ENCODE results near the gene PTPRN2. TPM values are rescaled to one million over a fixed set of nuclear protein-coding genes. Genes with fewer than 3 reads are reported as not detected.
"Not testable (repeated sequence)": the region's sequence is repeated elsewhere in the genome, so short reads cannot be mapped to it uniquely, and the experiment has no call there.

PTPRN2 gene
- total RNA-seq, 1 donor, result 0.09 TPM

DNA sequence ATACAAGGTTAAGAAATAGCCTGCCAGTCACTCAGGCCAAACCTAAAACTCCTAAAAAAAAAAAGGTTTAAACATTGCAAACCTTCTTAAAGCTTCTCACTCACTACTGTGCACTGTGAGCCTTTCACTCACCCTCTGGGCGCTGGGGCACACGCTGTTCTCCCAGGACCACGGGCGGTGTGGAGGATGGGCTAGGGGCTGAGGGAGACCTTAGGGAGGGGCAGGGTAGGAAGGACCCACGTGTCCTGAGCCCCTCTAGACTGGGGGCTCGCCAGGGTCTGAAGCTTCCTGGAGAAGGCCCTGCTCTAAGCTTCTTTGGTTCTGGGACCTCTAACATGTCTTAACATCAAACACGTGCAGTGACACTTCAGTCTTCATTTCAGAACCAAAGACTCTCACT lies 681.0 kb downstream of the PTPRN2 start:
- no peak overlapping the region for H3K4me3 ChIP-seq (ENCODE audit: low read depth, low read length)
- no peak for DNase-seq (ENCODE audit: low read depth)
- TF ChIP-seq, protein P1, sequence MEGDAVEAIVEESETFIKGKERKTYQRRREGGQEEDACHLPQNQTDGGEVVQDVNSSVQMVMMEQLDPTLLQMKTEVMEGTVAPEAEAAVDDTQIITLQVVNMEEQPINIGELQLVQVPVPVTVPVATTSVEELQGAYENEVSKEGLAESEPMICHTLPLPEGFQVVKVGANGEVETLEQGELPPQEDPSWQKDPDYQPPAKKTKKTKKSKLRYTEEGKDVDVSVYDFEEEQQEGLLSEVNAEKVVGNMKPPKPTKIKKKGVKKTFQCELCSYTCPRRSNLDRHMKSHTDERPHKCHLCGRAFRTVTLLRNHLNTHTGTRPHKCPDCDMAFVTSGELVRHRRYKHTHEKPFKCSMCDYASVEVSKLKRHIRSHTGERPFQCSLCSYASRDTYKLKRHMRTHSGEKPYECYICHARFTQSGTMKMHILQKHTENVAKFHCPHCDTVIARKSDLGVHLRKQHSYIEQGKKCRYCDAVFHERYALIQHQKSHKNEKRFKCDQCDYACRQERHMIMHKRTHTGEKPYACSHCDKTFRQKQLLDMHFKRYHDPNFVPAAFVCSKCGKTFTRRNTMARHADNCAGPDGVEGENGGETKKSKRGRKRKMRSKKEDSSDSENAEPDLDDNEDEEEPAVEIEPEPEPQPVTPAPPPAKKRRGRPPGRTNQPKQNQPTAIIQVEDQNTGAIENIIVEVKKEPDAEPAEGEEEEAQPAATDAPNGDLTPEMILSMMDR (IDR thresholded peaks at IDR 0.05; ENCODE audit: insufficient read depth, low read length), result no peak

DNA sequence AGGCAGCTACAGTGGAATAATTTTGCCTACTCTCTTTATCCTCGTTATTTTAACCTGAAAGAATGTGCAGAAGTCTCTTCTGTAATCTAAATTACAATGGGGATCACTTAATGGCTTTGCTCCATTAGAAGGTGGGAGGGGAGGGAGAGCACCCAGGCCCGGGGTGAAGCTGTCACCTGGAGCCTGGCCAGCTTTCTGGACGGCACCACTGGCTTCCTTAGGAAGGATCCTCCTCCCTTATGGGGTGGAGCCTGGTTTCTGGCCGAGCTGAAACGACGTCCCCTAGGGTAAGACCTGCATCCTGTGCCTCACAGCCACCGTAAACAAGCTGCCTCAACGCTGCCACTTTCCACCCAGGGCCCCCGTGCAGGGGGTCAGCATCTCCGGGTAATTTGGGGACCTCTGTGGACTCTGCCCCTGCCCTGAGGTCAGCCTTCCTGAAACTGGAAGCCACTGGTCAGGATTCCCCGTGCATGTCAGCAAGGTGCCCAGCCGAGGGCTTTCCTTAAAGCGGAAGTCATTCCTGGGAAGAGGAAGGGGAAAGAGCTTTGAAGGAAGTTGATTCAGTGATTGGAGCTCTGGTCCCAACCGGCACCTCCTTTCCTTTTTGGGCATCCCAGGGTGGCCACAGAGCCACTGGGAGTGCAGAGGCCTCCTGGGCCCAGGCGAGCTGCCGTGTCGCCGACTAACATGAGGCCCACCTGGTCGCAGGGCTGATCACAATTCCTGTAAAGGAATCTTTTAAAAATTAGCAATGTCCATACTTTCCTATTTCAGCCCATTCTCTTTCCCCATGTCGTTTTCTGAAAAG lies 681.8 kb downstream of the PTPRN2 start:
- no peak overlapping the region for H3K4me3 ChIP-seq (ENCODE audit: low read depth, low read length)
- no peak for DNase-seq (ENCODE audit: low read depth)
- TF ChIP-seq, protein P1 (IDR thresholded peaks at IDR 0.05; ENCODE audit: insufficient read depth, low read length), result no peak

DNA sequence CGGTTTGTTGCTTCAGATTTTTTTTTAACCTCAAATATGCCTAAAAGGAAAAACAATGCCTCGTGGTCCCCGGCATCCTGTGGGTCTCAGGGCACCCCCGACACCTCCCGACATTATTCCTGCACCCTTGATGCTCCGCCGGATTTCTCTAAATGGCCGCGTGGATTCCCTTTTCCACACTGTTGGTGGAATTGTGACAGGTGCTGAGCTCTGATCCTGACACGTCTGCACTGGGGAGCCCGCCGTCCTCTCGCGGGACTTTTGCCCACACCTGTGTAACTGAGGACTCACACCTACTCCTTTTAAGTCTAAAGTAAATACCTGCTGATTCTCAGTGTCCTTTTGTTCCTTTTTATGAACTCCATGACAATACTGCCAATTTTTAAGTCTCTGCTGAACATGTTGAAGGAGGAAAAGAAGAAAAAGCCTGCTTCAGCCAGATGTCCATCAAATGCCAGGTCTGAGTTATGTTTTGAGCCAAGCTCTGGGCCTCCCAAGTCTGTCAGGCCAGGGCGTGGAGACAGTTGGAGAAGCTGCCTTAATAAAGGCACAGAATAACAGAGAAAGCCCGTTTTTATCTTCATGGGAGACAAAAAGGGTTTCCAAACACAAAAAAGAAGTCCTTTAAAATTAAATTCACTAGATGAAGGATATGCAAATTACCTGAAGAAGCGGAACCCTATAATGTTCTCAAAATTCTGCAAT lies 682.6 kb downstream of the PTPRN2 start:
- DNase-seq (ENCODE audit: low read depth), result no peak
- TF ChIP-seq, protein P1 (IDR thresholded peaks at IDR 0.05; ENCODE audit: insufficient read depth, low read length), result no peak
- no peak overlapping the region for H3K4me3 ChIP-seq (ENCODE audit: low read depth, low read length)

DNA sequence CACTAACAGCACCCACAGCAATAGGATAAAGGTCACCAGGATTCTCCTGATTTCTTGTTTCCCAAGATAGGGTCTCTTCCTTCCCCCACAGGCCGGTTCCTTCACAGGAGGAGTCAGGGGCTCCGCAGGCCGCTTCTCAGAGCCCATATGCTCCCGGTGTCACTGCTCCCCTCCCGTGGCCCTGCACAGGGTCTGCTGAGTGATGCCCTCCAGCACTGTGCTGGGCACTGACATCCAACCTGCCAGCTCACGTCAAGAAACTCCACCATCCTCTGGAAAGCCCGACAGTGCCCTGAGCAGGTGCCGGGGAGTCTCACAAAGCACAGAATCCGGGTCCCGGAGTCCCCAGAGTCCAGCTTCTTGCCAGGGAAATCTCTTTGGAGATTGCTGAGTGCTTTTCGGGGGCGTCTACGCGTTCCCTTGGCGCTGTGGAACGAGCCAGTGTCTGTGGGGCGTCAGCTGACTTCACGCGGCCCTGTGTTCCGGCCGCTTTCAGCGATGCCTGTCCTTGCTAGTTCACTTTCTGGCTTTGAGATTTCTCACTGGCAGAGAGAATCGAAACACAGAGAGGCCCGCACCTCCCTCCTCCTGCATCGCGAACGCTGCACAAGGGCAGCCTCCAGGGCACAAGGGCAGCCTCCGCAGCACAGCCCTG lies 683.3 kb downstream of the PTPRN2 start:
- TF ChIP-seq, protein P1 (IDR thresholded peaks at IDR 0.05; ENCODE audit: insufficient read depth, low read length), result no peak

DNA sequence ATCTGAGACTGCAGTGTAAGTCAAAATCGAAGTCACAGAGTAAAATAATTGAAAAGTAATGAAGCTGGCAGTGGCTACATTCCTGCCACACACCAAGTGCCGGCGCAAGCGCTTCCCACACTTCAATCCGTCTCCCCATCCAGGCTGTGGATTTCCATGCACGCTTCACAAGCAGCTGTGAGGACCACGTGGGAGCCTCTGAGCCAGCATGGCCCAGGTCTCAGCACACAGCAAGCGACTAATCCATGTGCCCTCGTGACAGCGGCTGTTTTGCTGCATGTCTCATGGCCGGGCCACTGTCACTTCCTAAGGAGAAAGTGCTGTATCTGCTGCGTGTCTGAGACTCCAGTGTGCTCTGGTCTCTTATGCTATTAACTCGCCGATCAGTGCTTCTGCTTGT lies 683.9 kb downstream of the PTPRN2 start:
- no peak overlapping the region for H3K4me3 ChIP-seq (ENCODE audit: low read depth, low read length)
- TF ChIP-seq, protein P1 (IDR thresholded peaks at IDR 0.05; ENCODE audit: insufficient read depth, low read length), result no peak
- no peak for DNase-seq (ENCODE audit: low read depth)

More for the DNA sequence above, 683.3 kb downstream of the PTPRN2 start:
- no peak for DNase-seq (ENCODE audit: low read depth)
- H3K4me3 ChIP-seq (ENCODE audit: low read depth, low read length), result no peak overlapping the region

DNA sequence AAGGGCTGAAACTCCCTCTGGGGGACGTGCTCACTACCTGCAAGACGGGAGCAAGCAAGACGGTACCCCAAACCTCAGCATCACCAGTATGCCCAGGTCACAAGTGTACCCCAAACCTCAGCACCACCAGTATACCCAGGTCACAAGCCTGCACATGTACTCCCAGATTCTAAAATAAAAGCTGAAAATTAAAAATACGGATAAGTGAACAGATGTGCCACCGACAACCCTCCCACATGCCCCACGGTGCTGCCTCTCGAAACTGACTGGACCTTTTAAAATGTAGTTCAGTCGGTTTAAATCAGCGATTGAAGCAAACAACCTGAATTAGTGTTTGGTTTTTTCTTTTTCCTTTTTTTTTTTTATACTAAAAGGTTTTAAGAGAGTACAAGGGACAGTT lies 684.3 kb downstream of the PTPRN2 start:
- TF ChIP-seq, protein P1 (IDR thresholded peaks at IDR 0.05; ENCODE audit: insufficient read depth, low read length), result no peak
- no peak overlapping the region for H3K4me3 ChIP-seq (ENCODE audit: low read depth, low read length)
- DNase-seq (ENCODE audit: low read depth), result no peak

DNA sequence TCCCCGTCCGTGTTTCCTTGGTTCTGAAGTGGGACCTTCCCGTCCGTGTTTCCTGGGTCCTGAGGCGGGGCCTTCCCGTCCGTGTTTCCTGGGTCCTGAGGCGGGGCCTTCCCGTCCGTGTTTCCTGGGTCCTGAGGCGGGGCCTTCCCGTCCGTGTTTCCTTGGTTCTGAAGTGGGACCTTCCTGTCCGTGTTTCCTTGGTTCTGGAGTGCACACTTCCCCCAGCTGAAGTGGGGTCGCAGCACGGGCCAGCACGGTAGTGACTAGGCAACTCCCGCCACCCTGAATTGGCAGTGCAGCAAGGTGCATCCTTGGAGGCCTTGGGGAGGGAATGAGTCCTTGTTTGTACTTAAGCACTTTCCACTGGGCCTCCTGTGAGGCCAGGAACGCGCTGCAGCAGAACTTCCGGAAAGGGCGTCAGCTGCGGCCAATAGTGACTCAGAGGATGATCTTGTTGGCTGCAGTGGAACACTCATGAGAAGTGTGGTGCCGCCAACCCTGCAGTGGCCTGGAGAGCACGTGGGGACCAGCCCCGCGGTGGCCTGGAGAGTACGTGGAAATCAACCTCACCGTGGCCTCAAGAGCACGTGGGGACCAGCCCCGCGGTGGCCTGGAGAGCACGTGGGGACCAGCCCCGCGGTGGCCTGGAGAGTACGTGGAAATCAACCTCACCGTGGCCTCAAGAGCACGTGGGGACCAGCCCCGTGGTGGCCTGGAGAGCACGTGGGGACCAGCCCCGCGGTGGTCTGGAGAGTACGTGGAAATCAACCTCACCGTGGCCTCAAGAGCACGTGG lies 685.6 kb downstream of the PTPRN2 start:
- not testable (repeated sequence) for H3K4me3 ChIP-seq (ENCODE audit: low read depth, low read length); DNase-seq (ENCODE audit: low read depth)

All from fibroblast of the aortic adventitia (primary cell).